ENCODE measurements around the gene OR5K1.

The OR5K1 gene

GRCh38 chr3:98504539-98504938 lies 41.5 kb downstream of the OR5K1 start:
- CTCF ChIA-PET, result no interaction called here
- no peak for DNase-seq (ENCODE audit: low read depth, low spot score)
- no peak overlapping the region for H3K4me3 ChIP-seq (ENCODE audit: low read depth, low read length)
- POLR2A ChIA-PET, result no interaction called here
- TF ChIP-seq, protein P1, sequence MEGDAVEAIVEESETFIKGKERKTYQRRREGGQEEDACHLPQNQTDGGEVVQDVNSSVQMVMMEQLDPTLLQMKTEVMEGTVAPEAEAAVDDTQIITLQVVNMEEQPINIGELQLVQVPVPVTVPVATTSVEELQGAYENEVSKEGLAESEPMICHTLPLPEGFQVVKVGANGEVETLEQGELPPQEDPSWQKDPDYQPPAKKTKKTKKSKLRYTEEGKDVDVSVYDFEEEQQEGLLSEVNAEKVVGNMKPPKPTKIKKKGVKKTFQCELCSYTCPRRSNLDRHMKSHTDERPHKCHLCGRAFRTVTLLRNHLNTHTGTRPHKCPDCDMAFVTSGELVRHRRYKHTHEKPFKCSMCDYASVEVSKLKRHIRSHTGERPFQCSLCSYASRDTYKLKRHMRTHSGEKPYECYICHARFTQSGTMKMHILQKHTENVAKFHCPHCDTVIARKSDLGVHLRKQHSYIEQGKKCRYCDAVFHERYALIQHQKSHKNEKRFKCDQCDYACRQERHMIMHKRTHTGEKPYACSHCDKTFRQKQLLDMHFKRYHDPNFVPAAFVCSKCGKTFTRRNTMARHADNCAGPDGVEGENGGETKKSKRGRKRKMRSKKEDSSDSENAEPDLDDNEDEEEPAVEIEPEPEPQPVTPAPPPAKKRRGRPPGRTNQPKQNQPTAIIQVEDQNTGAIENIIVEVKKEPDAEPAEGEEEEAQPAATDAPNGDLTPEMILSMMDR (IDR thresholded peaks at IDR 0.05; ENCODE audit: insufficient read depth, low read length, missing control alignments), result no peak

- CTCF ChIA-PET, result no interaction called here
- no peak overlapping the region for H3K4me3 ChIP-seq (ENCODE audit: low read depth, low read length)
- no peak for DNase-seq (ENCODE audit: low read depth, low spot score)
- POLR2A ChIA-PET, result no interaction called here
- TF ChIP-seq, protein P1 (IDR thresholded peaks at IDR 0.05; ENCODE audit: insufficient read depth, low read length, missing control alignments), result no peak
Observed at GRCh38 chr3:98508582-98508981, 45.6 kb downstream of the OR5K1 start.

DNA sequence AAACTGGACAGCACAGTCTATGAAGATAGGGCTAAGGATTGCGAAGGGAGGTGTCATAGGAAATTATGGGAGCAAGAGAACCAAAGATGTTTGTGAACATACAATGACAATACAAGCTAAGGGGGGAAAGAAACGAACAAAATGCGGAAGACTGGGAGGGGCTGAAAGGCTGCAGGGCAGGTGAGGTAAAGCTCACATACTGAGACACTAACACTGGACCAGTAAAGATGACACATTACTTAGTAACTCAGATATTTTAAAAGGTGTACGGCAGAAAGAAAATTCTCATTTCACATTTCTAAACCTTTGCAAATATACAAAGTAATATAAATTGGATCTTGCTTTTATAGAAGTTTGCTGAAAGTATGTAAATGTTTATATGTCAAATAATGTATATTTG lies 49.6 kb downstream of the OR5K1 start:
- CTCF ChIA-PET, result no interaction called here
- TF ChIP-seq, protein P1 (IDR thresholded peaks at IDR 0.05; ENCODE audit: insufficient read depth, low read length, missing control alignments), result no peak
- POLR2A ChIA-PET, result no interaction called here
- DNase-seq (ENCODE audit: low read depth, low spot score), result no peak
- H3K4me3 ChIP-seq (ENCODE audit: low read depth, low read length), result no peak overlapping the region

GRCh38 chr3:98513091-98513511 lies 50.1 kb downstream of the OR5K1 start:
- DNase-seq (ENCODE audit: low read depth, low spot score), result no peak
- TF ChIP-seq, protein P1 (IDR thresholded peaks at IDR 0.05; ENCODE audit: insufficient read depth, low read length, missing control alignments), result no peak
- ChIA-PET CTCF (no interaction called here), POLR2A (no interaction called here)
- no peak overlapping the region for H3K4me3 ChIP-seq (ENCODE audit: low read depth, low read length)

GRCh38 chr3:98513736-98514135 lies 50.7 kb downstream of the OR5K1 start:
- H3K4me3 ChIP-seq (ENCODE audit: low read depth, low read length), result no peak overlapping the region
- ChIA-PET POLR2A (no interaction called here), CTCF (no interaction called here)
- TF ChIP-seq, protein P1 (IDR thresholded peaks at IDR 0.05; ENCODE audit: insufficient read depth, low read length, missing control alignments), result no peak
- DNase-seq (ENCODE audit: low read depth, low spot score), result no peak

DNA sequence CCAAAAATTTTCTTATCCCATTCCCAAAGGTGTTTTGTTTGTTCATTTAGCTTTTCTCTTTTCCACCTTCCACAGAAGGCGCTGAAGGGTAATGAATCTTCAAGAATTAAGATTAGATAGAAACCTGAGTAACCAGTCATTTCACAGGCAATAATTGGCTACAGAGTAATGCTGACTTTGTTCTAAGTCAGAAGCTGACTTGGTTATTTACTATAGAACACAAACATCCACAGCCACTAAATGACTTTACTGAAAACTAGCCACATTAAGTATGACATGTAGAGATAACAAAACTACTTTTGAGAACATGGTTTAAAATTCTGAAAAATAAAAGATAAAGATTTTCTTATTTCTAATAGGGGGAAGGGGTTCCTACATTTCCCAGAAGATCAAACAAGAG lies 51.9 kb downstream of the OR5K1 start:
- TF ChIP-seq, protein P1 (IDR thresholded peaks at IDR 0.05; ENCODE audit: insufficient read depth, low read length, missing control alignments), result no peak
- POLR2A ChIA-PET, result no interaction called here
- CTCF ChIA-PET, result interaction anchor here (1.5 kb wide), 1 partner anchor 88 kb away, joined by 3 read pairs; no protein-coding TSS in a partner anchor
- H3K4me3 ChIP-seq (ENCODE audit: low read depth, low read length), result no peak overlapping the region
- no peak for DNase-seq (ENCODE audit: low read depth, low spot score)

Measured in AG04449 (cell line).